NCI-H446 (cell line): ENCODE measurements around the gene UNC5C.
A peak's percentile ranks its signal among the peaks of the same experiment; 100 is the strongest.

Experiments used
- DNase-seq, 2 experiments: peaks; one replicate each; lab custom pipeline; 2025; lab: John Stamatoyannopoulos, UW

Gene UNC5C

DNA sequence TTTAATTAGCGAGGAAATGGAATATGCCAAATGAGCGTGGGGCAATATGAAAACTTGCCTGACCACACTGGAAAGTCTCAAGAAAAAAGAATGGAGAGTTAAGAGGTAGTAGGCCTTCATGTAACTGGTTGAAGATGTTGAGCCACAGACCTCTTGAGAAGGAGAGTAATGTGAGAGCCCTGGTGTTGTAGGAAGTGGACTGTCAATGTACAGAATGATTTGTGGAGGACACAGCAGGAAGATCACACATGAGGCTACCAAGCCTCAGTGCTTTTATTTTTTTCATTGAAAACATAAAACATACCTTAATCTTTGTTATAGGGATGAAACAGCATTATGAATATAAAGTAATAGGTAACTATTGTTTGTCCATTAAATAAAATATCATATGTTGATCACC, 331.6 kb downstream of the UNC5C start:
- DNase-seq = no peak

DNA sequence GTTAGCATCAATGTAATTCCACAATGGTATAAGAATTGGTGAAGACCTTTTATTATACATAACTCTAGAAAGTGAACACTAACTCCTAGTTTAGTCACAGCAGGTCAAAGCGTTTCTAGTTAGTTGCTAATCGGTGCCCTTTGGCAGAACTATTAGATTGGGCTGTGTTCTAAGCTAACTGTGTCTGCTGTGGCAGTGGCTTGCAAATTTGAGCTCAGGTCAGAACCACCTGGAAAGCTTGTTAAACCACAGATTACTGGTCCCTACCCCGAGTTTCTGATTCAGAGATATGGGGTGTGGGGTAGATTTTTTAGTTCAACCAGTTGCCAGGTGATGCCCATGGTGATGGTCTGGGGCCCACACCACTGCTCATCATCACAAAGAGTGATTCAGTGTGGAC, 332.1 kb downstream of the UNC5C start:
- DNase-seq = no peak

DNA sequence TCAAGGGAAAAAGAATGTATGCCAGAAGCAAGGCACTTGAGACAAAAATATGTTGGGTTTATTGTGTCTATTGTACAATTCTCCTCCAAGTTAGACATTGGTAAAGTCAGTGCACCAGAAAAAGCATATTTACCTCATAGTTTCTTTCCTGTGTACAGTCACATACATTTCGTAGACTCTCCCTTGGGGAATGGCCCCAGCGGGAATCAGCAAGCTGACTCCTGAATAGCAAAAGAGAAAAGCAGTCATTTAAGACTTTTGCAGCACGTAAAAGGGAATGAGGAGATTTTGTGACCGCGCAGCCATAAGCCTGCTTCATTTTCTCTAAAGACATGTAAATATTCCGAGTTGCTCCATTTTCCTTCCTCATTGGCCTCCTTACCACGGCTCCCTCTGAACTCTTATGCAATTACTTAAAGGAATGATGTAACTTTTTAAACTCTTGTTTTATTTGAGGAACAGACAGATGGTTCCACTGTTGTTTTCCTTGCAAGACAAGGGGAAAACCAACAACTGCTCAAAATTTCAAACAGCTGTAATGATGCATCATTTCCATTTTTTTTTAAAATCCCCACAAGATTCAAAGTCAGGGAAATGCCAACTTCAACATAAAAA, 332.7 kb downstream of the UNC5C start:
- no peak for DNase-seq

DNA sequence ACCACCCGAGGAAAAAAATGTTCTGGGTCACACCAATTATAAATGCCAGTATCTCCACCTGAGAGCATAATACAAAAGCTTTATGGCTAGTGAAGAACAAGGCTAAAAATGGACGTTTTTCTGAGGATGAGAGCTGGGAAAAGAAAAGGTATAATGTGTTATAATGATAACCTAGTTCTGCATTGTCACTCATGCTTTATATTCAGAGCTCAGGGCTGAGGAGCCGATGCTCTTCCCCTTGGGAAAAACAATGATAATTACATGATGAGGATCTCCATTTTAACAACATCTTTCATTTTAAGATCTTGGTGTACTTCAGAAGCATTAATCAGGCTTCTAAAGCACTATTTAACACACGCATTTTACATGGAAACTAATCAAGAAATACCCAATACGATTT, 333.7 kb downstream of the UNC5C start:
- DNase-seq = no peak

- DNase-seq = no peak
Observed at GRCh38 chr4:95214408-95214807, 334.4 kb downstream of the UNC5C start.

DNA sequence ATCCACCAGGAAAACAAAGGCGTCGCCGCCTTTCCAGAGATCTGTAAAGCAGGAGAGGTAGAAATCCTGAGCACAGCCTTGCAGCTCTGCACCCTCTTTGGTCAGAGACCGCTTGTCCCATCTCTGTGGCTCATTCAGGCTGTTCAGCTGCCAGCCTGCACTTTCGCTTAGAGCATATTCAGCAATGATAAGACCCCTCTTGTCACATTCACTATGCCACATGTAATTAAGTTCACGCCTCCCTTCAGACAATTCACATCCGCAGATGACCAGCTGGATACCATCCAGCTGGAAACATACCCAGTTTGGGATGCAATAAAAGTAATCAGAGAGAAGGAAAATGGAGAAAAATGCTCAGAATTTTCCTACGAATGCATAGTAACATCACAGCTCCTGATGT, 335.4 kb downstream of the UNC5C start:
- DNase-seq = no peak

DNA sequence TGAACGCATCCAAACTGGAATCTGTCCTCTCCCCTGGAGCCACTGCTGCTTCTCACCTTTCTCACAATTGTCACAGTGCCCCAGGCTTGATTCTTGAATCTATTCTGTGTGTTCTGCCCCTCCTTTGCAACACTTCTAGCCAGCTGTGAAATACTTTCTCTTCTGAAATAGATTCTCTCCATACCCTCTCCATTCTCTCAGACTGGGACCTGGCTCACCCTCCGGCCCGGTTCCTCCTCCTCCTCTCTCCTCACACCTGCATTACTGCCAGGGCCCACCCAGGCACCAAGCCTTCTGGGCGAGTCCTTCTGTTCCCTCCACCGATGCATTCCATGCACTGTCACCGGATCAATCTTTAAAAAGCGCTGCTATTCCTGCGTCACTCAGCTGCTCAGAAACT, 336.1 kb downstream of the UNC5C start:
- DNase-seq = no peak

DNA sequence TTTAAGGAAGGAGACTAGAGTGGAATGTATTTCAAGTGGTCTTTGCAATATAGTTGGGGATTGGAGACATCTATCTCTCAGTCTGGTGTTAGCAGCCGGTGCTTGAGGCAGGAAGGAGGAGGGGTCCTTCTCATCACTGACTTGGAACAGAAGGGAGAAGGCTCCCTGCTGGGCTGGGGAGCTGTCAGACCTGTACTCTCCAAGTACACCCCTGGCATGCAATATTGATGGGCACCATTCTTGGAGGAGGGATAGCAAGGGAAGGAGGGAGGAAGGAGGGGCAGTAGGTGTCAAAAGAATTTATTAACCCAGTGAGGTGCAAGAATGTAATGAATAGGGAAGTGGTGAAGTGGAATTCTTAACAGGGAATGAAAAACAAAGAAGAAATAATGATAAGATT, 338.8 kb downstream of the UNC5C start:
- no peak for DNase-seq

DNA sequence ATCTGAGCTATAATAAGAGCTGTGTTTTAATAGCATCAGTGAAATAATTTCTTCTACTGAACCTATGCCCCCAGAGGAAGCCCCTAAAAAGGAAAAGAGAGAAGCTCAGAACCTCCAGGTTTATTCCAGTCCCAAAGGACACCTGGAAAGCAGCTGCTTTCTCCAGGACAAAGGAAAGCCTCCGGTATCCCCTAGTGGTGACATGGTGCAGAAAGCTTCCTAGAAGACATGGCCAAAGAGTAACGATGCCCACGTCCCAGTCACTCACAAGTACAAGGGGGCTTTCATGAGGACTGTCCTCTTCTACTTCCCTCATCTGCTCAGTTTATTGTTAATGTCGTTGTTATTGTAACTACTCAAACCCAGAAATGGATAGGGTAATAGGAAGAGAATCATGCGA, 343.9 kb downstream of the UNC5C start:
- no peak for DNase-seq

GRCh38 chr4:95204267-95204844, 344.4 kb downstream of the UNC5C start:
- no peak for DNase-seq

DNA sequence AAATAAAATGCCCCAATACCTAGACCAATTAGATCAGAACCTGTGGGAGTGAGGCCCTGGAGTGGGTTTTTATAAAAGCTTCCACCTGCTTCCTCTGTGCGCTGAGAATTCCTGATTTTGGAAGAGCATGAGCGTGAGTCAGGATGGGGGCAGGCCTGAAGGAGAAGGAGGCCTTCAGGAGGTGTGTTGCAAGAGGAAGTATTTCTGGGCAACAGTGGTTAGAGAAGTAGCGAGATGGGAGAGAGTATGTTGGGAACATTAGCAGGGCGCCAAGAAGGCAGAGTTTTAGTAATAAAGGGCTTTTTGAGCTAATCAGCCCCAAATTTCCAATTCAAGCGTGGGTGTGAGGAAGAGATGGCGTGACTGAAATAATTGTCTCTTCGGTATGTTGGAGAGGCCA, 349.8 kb downstream of the UNC5C start:
- no peak for DNase-seq

DNA sequence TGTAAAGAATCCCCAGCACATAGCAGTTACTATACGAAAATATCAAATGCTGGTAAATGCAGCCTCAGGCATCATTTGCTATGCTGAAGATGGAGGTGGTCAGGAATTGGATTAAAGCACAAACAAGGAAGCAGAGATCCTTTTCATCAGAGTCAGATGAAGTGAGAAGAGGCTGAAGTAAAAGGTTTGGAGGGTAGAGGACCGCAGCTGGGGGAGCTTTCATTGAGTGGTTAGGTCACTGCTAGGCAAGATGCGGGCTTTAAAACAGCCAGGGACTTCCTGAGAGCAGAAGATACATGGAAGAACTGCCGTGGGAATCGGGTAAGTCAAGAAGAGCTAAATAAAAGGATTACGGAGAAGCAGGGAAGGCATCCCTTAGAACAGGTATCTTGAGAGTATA, 351.4 kb downstream of the UNC5C start:
- no peak for DNase-seq

DNA sequence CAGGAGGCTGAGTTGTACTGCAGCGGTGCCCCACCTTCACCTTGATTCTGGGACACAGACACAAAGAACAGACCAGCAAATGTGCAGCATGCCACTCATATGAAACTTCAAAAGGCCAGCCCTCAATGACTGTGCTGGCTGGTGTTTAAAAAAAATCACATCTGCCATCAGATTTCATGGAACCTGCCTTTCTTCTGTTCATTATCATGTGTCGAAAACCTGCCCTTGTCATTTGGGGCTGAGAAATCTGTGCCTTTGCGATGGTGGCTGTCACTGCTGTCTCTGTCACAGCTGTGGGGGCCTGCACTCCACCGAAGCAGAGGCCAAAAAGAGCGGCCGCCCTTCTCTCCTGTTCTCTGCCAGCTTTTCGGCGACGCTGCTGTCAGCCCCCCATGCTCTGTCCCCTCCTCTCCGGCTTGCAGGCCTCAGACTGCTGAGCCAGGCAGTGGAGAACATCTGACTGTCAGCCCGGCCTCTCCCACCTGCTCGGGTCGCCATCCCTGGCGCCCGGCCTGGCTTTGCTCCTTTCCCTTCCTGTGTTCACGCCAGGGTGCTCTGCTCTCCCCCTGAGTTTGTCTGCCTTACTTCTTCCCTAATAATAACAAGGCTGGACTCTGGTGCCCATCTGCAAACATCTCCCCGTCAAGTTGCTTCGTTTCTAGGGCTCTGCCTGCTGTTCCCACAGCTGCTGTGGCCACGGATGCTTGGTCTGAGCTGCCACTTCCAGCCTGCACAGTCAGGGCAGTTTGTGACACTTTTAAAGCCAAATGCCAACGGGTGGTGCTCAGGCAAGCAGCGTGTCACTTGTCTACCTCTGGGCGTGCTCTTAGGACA, 355.2 kb downstream of the UNC5C start:
- DNase-seq = peak in 1 of 2 experiments; percentile 44

DNA sequence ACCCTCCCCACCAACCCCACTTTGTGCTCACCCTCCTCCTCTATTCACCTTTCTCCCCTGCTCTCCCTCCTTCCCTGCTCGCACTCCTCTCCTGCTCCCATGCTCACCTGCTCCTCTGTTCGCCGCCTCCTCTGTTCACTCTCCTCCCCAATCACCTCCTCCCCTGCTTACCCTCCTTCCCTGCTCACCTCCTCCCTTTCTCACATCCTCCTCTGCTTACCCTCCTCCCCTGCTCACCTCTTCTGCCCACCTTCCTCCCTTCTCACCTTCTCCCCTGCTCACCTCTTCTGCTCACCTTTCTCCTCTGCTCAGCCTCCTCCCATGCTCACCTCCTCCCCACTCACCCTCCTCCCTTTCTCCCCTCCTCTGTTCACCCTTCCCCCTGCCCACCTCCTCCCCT, 357.2 kb downstream of the UNC5C start:
- no peak for DNase-seq

DNA sequence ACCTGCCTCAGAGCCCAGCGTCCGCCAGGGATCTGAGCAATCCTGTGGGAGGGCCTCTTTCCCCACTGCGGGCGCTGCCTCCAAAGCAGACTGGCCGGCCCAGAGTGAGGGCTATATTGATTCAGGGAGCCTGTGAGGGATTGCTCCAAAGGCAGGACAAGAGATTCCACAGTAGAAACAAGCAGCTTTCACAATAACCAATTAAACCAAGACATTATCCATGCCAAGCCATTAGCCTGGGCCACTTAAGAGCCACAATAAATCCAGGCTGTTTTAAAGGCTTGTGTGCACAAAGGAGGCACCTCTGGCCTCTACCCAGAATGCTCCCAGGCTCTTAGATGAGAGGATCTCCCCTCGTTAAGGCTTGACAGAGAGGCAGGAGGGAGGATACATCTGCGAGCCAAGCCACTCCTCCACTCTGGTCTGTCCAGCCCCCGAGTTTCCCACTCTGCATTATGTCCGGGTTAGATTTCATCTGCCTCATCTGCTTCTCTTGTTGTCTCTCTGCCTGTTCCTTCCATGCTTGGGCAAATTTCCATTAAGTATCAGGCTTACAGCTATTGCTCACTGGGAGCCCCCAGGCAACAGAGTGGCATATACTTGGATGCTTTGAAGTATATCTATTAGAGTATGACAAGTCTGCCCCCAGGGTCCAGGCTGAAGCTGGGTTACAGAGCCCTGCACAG, 357.9 kb downstream of the UNC5C start:
- DNase-seq = peak; percentile 49 to 76

- DNase-seq = no peak
Observed at GRCh38 chr4:95188701-95189370, 359.9 kb downstream of the UNC5C start.

- DNase-seq = no peak
Observed at GRCh38 chr4:95186666-95187065, 362.1 kb downstream of the UNC5C start.

GRCh38 chr4:95183656-95184408, 364.9 kb downstream of the UNC5C start:
- no peak for DNase-seq

- DNase-seq = no peak
Observed at GRCh38 chr4:95181996-95182306, 366.8 kb downstream of the UNC5C start.

DNA sequence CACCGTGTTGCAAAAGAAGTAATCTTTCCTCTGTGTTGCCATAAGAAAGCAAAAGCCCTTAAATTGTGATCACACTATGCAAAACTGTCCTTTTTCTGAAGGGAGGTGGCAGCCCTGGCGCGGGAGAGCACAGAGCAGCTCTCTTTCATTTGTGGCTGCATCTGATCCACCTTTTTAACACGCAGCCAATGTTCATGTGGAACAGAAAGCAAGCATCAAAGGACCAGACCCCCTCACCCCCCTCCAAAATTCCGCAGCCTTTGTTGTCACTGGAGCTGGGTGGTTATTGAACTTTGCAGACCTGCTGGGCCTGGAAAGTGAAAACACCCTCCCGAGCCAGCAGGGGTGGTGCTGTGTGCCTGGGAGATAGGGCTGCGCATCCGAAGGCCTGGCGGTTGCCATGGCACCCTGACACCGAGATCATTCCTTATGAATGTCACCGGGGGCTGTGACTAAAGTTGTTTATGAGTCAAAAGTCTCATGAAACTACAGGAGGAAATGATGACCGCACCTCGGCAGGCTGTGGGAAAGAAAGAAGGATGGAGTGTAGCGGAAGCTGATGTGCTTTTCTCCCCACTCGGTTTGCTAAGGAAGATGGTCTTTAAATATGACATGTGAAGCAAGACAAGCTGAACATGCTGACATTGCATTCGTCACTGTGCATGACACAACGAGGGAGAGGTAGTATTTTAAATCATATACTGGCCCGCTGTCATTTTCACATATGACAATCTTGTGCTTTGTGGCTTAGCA, 367.4 kb downstream of the UNC5C start:
- no peak for DNase-seq
